ENCODE data around the gene MUC21.

The MUC21 gene

GRCh38 chr6:30985490-30985889, 2.0 kb downstream of the MUC21 start:
- no peak for DNase-seq (ENCODE audit: low read depth)
- no peak overlapping the region for H3K4me3 ChIP-seq (ENCODE audit: low read depth, low read length)
- TF ChIP-seq MYC (IDR thresholded peaks at IDR 0.05; ENCODE audit: low read depth, low read length) (no peak), MAX (IDR thresholded peaks at IDR 0.05; ENCODE audit: low read depth, low read length) (no peak), CTCF (IDR thresholded peaks at IDR 0.05; ENCODE audit: low read depth, low read length) (no peak), POLR2A (IDR thresholded peaks at IDR 0.05; ENCODE audit: extremely low read depth, insufficient read length) (no peak)

- DNase-seq (ENCODE audit: low read depth), result no peak
- TF ChIP-seq POLR2A (IDR thresholded peaks at IDR 0.05; ENCODE audit: extremely low read depth, insufficient read length) (no peak), MYC (IDR thresholded peaks at IDR 0.05; ENCODE audit: low read depth, low read length) (no peak), MAX (IDR thresholded peaks at IDR 0.05; ENCODE audit: low read depth, low read length) (no peak), CTCF (IDR thresholded peaks at IDR 0.05; ENCODE audit: low read depth, low read length) (no peak)
- H3K4me3 ChIP-seq (ENCODE audit: low read depth, low read length), result no peak overlapping the region
Observed at GRCh38 chr6:30987304-30987703, 3.8 kb downstream of the MUC21 start.

GRCh38 chr6:30988209-30988825, 4.8 kb downstream of the MUC21 start:
- TF ChIP-seq CTCF (IDR thresholded peaks at IDR 0.05; ENCODE audit: low read depth, low read length) (no peak), MYC (IDR thresholded peaks at IDR 0.05; ENCODE audit: low read depth, low read length) (no peak), POLR2A (IDR thresholded peaks at IDR 0.05; ENCODE audit: extremely low read depth, insufficient read length) (no peak), MAX (IDR thresholded peaks at IDR 0.05; ENCODE audit: low read depth, low read length) (no peak)
- no peak for DNase-seq (ENCODE audit: low read depth)

GRCh38 chr6:30990422-30991086, 7.0 kb downstream of the MUC21 start:
- TF ChIP-seq POLR2A (IDR thresholded peaks at IDR 0.05; ENCODE audit: extremely low read depth, insufficient read length), result no peak
- TF ChIP-seq CTCF (IDR thresholded peaks at IDR 0.05; ENCODE audit: low read depth, low read length), result no peak
- TF ChIP-seq MAX (IDR thresholded peaks at IDR 0.05; ENCODE audit: low read depth, low read length), result no peak
- no peak for TF ChIP-seq MYC (IDR thresholded peaks at IDR 0.05; ENCODE audit: low read depth, low read length)
- no peak overlapping the region for H3K4me3 ChIP-seq (ENCODE audit: low read depth, low read length)
- no peak for DNase-seq (ENCODE audit: low read depth)

More at GRCh38 chr6:30988209-30988825, 4.8 kb downstream of the MUC21 start:
- H3K4me3 ChIP-seq (ENCODE audit: low read depth, low read length), result no peak overlapping the region

GRCh38 chr6:30991891-30992290, 8.4 kb downstream of the MUC21 start:
- no peak for DNase-seq (ENCODE audit: low read depth)
- H3K4me3 ChIP-seq (ENCODE audit: low read depth, low read length), result no peak overlapping the region
- no peak for TF ChIP-seq CTCF (IDR thresholded peaks at IDR 0.05; ENCODE audit: low read depth, low read length)
- TF ChIP-seq MAX (IDR thresholded peaks at IDR 0.05; ENCODE audit: low read depth, low read length), result no peak
- TF ChIP-seq POLR2A (IDR thresholded peaks at IDR 0.05; ENCODE audit: extremely low read depth, insufficient read length), result no peak
- TF ChIP-seq MYC (IDR thresholded peaks at IDR 0.05; ENCODE audit: low read depth, low read length), result no peak
